GM19463 (cell line): Measurements from ENCODE around the gene PEAK1.
"Not testable (repeated sequence)": the region's sequence is repeated elsewhere in the genome, so short reads cannot be mapped to it uniquely, and the experiment has no call there.

Experiments
- ATAC-seq: cut with Tn5 transposase; IDR thresholded peaks from one replicate; pipeline ENCODE4 v1.9.1; 2021; ENCODE audit warnings: mild to moderate bottlenecking, moderate library complexity; ENCODE audit not compliant: unreplicated experiment

The PEAK1 gene

GRCh38 chr15:77421370-77421700 lies 1.4 kb upstream of the PEAK1 start:
- no peak for ATAC-seq

GRCh38 chr15:77420610-77421369 lies 886 bp upstream of the PEAK1 start, which contains the start of gene HMG20A:
HMG20A (plus strand) TSS chr15:77420888; CDS start chr15:77458408, 37,520 bp downstream.
- ATAC-seq = peak; percentile 17

- ATAC-seq = peak; percentile 10
Measured at GRCh38 chr15:77418966-77419835, 703 bp downstream of the PEAK1 start.

- no peak for ATAC-seq
Measured at GRCh38 chr15:77418391-77418965, 1.4 kb downstream of the PEAK1 start.

- no peak for ATAC-seq
Measured at GRCh38 chr15:77417602-77418001, 2.3 kb downstream of the PEAK1 start.

- ATAC-seq = no peak
Measured at GRCh38 chr15:77416954-77417353, 3.0 kb downstream of the PEAK1 start.

GRCh38 chr15:77416148-77416455 lies 3.8 kb downstream of the PEAK1 start:
- no peak for ATAC-seq

- no peak for ATAC-seq
Measured at GRCh38 chr15:77415450-77416147, 4.3 kb downstream of the PEAK1 start.

GRCh38 chr15:77414789-77415442 lies 5.0 kb downstream of the PEAK1 start:
- ATAC-seq = no peak

- no peak for ATAC-seq
Measured at GRCh38 chr15:77413699-77414349, 6.1 kb downstream of the PEAK1 start.

- ATAC-seq = no peak
Measured at GRCh38 chr15:77412972-77413698, 6.8 kb downstream of the PEAK1 start.

GRCh38 chr15:77411619-77411976 lies 8.3 kb downstream of the PEAK1 start:
- ATAC-seq = no peak

GRCh38 chr15:77410701-77411618 lies 8.9 kb downstream of the PEAK1 start:
- ATAC-seq = peak; percentile 73

GRCh38 chr15:77410157-77410500 lies 9.8 kb downstream of the PEAK1 start:
- not testable (repeated sequence) for ATAC-seq

GRCh38 chr15:77409259-77410156 lies 10.4 kb downstream of the PEAK1 start:
- no peak for ATAC-seq

- ATAC-seq = no peak
Measured at GRCh38 chr15:77406846-77407245, 13.1 kb downstream of the PEAK1 start.

GRCh38 chr15:77406173-77406759 lies 13.6 kb downstream of the PEAK1 start:
- not testable (repeated sequence) for ATAC-seq
